GM18502 (cell line): ENCODE measurements around the gene ENG.
"Not testable (repeated sequence)": the region's sequence is repeated elsewhere in the genome, so short reads cannot be mapped to it uniquely, and the experiment has no call there.

Experiments used
- ATAC-seq: cut with Tn5 transposase; IDR thresholded peaks from one replicate; pipeline ENCODE4 v1.9.1; 2021; ENCODE audit warnings: mild to moderate bottlenecking; ENCODE audit not compliant: unreplicated experiment, poor library complexity

ENG gene

GRCh38 chr9:127846443-127847177 is 7.8 kb downstream of the ENG start:
- no peak for ATAC-seq

GRCh38 chr9:127845619-127846018 is 8.8 kb downstream of the ENG start:
- not testable (repeated sequence) for ATAC-seq

GRCh38 chr9:127844821-127845359 is 9.6 kb downstream of the ENG start:
- ATAC-seq: no peak

- no peak for ATAC-seq
Measured at GRCh38 chr9:127841087-127841835, 13.2 kb downstream of the ENG start.

GRCh38 chr9:127838375-127839078 is 15.9 kb downstream of the ENG start:
- no peak for ATAC-seq

GRCh38 chr9:127837346-127837745 is 17.1 kb downstream of the ENG start:
- ATAC-seq: no peak

GRCh38 chr9:127836561-127836960 is 17.9 kb downstream of the ENG start:
- ATAC-seq: not testable (repeated sequence)

GRCh38 chr9:127835991-127836516 is 18.4 kb downstream of the ENG start:
- no peak for ATAC-seq

GRCh38 chr9:127833555-127833954 is 20.9 kb downstream of the ENG start:
- ATAC-seq: no peak

- no peak for ATAC-seq
Measured at GRCh38 chr9:127832248-127832647, 22.2 kb downstream of the ENG start.

- no peak for ATAC-seq
Measured at GRCh38 chr9:127829205-127829906, 25.1 kb downstream of the ENG start.

GRCh38 chr9:127828262-127829031 is 26.0 kb downstream of the ENG start:
- no peak for ATAC-seq

GRCh38 chr9:127826253-127826913 is 28.1 kb downstream of the ENG start:
- no peak for ATAC-seq

- no peak for ATAC-seq
Measured at GRCh38 chr9:127825319-127826051, 29.0 kb downstream of the ENG start.

- ATAC-seq: no peak
Measured at GRCh38 chr9:127822108-127822507, 32.4 kb downstream of the ENG start.

- ATAC-seq: no peak
Measured at GRCh38 chr9:127818574-127818973, 35.9 kb downstream of the ENG start.

GRCh38 chr9:127817881-127818434 is 36.5 kb downstream of the ENG start:
- no peak for ATAC-seq

- no peak for ATAC-seq
Measured at GRCh38 chr9:127816728-127817127, 37.7 kb downstream of the ENG start.
